Stimulated activated CD4-positive, alpha-beta T cell treated with anti-CD3 and anti-CD28 coated beads, Interleukin-12 subunit alpha, Interleukin-12 subunit beta, amount 100 ng/mL, for 4 hours (primary cell): ENCODE data around the gene ACOX3.

ENCODE experiments used
- DNase-seq: peaks from one replicate; pipeline ENCODE4 v3.0.0-alpha.2; 2020

ACOX3 gene

DNA sequence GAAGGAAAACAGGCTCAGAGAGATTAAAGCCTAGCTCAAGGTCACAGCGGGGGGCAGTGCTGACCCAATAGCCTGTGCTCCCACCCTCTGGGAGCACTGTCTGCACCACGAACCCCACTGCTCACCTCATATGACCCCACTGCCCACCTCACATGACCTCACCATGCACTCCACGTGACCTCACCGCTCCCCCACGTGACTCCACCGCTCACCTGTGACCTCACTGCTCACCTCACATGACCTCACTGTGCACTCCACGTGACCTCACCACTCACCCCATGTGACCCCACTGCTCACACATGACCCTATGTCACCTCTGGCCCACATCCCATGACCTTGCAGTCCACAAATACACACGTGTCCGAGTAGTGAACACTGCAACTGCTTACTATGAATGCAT is 55.4 kb downstream of the ACOX3 start:
- no peak for DNase-seq

DNA sequence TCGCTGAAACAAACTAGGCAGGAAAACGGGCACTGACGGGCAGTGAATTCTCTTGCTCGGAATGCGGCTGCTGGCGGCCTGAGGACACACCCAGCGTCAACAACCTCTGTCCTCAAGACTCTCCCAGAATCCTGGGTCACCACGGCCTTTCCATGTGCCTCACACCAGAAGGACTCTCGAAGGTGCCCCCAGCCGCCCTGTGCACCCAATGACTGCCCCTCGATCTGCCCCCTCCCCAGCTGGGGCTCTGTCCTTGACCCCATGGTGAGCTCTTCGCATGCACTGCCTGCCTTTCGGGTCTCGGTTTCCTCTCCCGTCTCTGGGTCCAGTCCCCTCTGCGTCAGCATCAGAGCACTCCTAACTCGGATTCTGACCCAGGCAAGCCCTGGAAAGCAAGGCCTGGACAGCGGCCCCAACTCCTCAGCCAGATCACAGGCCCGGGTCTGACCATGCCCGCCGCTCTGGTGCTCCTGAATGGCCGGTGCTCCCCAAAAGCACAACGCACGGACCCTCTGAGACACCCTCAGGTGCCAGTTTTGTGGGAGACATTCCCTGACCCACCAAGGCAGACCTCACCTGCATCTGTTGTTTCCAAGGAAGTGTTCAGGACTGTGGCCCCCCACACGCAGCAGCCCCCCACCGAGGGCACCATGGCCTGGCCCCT is 56.0 kb downstream of the ACOX3 start:
- DNase-seq: no peak

DNA sequence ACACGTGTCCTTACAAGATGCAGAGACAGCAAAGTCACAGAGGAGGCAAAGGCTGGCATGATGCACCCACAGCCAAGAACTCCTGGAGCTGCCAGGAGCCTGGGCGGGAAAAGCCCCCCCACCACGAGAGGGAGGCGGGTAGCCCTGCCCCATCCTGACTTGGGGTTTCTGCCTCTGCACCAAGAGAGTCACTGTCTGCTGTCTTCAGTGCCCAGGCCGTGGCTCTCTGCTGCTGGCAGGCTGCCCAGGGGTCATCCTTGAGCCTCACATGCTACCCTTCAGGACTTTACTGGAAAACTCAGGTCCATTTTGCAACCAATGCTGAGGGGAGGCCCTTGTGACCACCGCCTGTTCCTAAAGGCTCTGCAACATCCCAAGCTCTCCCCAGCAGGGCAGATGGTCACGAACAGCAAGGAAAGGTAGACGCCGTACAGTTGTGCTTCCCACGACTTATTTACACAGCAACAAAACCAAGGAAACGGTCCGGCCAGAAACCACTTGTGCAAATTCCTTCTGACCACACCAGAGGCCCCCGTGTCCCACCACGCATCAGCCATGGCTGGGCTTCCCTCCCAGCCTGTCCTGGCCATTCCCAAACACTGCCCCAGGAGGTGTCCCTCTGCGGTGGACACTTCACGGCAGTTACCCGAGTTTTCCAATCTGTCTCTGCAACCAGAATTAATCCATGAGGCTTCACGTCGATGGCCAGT is 56.9 kb downstream of the ACOX3 start:
- DNase-seq: no peak

DNA sequence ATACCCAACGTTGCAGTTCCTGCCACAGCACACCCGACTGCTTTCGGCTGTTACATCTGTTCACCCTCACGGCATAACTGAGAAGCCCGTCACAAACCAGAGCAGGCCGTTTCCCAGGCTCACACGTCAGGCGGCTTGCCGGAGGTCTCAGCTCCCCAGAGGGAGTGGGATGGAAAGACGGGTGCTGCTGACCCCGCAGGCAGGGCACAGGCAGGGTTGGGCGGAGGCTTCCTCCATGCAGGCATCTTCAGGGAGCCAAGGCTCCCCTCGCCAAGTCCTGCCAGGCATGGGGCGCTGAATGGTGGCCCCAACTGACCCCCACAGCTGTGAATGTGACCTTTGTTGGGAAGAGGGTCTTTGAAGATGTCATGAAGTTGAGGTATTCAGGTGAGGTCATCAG is 57.5 kb downstream of the ACOX3 start:
- no peak for DNase-seq

DNA sequence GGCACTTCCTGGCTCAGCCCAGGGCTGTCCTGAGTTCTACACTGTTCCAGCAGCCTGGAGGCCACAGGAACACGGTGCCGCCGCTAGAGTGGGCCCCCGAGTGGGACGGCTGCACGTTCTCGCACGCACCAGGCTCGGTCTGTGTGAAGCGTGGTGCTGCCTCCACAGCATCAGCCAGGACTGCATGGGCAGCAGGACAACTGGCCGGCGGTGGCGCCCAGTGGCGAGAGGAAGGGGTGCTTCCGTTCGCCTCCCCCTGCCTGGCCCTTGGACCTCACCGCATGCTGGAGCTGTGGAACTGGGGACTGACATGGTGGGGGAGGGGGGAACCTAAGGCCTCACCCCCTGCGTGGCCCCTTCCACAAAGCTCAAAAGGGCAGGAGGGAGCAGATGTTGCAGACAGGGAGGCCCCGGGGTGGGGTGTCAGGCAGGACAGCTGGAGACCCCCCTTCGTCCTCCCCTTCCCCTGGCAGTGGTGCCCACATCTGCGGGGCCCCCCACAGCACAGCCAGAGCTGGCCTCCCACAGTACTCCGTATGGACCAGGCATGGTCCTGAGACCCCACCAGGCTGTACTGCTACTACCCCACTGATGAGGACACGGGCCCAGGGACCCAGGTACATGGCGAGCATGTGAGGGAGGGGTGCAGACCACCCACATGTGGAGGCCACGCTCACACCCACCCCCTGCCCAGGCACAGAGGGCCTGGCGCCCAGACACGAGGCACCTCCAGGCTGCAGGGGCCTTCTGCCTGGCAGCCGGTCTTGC is 58.5 kb downstream of the ACOX3 start:
- DNase-seq: no peak

DNA sequence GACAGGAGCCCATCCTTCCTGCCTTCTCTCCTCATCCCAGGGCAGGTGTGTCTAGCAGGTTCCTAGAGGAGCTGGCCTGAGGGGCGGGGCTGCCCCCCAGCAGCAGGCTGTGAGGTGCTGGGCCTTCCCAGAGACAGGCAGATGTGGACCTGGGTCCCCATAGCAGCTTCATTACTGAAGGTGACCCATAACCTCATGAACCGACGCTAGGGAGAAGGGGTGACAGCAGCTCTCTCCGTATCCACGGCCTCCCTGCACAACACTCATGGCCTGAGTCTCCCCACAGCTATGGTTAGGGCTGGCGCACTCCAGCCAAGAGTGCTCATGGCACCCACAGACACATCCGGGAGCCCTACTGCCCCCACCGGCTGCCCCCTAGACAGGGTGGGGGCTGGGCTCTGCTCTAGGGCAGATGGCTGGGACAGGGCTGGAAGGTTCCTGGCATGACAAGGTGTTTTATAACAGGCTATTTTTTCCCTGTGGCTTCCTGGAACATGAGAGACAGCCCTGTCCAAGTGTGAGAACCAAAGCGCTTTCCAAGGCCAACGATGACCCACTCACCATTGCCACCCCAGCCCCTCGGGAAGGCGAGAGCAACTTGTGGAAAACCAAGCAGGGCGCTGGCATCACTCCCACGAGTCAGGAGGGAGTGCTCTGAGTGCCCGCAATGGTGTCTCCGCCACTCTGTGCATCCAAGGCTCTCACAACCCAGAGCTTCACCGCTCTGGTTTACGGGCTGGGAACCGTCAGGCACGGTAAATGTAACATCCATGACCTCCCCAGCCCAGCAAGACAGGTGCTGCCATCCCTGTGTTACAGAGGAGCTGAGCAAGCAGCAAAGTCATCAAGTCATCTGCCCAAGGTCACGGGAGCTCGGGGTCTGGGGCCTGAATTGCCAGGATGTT is 59.8 kb downstream of the ACOX3 start:
- no peak for DNase-seq

DNA sequence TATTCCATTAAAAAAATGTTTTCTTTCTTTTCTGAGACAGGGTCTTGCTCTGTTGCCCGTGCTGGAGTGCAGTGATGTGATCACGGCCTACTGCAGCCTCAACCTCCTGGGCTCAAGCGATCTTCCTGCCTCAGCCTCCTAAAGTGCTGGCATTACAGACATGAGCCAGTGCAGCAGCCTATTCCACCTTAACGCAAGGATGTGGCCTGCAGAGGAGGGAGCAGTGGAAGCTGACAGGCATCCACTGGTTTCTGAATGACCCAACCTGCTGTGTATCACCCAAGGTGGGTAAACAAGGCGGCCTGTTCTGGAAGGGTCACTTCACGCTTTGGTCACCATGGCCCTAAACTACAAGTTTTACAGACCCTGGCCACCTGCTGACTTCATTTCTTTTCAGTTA is 60.8 kb downstream of the ACOX3 start:
- no peak for DNase-seq

DNA sequence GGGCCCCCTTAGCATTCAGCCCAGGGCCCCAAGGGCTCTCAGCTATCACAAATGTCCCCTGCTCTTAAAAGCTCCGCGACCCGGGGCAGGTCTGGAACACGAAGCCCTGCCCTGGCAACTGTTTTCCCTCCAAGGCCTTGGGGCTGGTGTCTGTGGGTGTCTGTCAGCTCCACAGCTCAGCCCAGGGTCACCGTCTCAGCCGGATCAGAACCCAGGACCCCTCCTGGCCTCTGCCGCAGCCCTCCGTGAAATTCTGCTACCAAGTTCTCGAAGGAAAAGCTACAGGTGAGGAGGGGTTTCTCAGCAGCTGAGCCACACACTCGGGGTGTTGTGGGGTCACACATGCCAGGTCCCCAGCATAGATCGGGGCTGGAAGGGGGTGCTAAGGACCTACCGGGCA is 61.2 kb downstream of the ACOX3 start:
- DNase-seq: no peak

DNA sequence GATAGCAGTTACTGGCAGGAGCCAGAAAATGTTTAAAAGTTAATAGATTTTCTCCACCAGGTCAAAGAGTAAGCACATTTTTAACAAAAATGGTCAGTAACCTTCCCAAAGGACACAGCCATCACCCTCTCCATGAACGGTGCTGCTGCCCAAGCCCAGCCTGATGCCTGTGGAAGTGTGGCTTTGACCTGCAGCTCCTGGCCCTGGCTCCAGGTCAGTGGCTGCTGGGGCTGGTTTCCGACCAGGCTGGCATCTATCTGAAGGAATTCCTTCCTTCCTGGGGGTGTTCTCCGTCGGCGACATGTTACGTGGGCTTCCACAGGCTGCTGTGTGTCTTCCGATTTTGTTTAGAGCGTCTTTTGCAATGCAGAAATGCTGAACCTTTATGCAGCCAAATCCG is 61.7 kb downstream of the ACOX3 start:
- DNase-seq: no peak

DNA sequence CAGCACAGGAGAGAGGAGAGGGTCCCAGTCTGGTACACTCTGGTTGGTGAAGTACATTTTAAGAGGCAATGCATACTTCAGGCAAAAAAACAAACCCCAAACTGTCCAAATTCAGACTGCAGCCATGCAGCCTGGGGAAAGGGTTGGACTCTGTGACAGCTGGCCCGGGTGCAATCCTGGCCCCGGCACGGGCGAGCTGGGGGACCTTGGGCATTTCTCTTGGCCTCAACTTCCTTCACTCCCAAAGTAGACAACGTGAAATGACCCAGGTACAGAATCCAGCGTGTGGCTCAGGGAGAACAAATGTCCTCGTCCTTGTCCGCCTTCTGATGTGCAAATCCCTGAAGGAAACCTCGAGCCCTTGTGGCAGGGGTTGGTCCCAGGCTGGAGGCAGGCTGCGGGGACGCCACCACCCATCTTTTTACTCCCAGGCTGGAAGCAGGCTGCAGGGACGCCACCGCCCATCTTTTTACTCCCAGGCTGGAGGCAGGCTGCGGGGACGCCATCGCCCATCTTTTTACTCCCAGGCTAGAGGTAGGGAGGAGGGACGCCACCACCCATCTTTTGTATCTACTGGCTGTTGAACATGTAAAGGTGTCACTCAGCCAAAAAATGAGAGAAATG is 62.3 kb downstream of the ACOX3 start:
- no peak for DNase-seq

DNA sequence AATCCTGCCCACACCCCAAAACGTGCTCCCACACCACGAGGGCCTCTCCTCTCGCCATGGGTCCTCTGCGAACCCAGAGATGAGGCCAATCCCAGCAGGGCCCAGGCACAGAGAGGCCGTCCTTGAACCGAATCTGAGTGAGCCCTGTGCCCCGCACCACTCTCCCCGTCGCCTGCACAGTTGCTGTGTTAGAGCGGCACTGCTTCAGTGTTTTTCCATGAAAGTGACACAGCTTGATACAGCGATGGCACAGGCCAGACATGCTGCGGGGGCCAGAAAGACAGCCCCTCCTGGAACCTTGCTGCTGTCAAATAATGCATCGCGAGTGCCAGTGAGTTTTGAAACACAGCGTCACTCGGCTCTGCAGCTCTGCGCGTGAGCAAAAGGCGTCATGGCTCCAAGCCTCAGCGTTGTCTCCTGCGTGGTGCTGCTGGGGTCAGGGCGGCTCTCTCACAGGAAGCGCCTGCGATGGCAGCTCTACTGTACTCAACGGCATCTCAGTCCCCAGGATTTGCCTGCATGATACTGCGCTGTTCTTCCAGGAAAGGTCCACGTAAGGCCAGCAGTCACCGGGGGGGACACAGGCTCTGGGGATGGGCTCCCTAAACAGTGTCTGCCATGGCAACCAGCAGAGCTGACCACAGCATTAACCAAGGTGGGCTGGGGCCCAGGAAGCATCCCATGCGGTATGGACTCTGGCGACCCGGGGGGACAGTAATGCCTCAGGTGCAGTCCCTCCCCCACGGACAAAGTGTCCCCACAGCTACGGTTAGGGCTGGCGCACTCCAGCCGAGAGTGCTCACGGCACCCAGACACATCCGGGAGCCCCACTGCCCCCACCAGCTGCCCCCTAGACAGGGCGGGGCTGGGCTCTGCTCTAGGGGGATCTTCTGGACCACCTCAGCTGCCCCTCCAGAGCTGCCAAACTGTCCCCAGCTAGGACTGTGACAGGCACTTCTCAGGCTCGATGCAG is 63.1 kb downstream of the ACOX3 start:
- DNase-seq: no peak

DNA sequence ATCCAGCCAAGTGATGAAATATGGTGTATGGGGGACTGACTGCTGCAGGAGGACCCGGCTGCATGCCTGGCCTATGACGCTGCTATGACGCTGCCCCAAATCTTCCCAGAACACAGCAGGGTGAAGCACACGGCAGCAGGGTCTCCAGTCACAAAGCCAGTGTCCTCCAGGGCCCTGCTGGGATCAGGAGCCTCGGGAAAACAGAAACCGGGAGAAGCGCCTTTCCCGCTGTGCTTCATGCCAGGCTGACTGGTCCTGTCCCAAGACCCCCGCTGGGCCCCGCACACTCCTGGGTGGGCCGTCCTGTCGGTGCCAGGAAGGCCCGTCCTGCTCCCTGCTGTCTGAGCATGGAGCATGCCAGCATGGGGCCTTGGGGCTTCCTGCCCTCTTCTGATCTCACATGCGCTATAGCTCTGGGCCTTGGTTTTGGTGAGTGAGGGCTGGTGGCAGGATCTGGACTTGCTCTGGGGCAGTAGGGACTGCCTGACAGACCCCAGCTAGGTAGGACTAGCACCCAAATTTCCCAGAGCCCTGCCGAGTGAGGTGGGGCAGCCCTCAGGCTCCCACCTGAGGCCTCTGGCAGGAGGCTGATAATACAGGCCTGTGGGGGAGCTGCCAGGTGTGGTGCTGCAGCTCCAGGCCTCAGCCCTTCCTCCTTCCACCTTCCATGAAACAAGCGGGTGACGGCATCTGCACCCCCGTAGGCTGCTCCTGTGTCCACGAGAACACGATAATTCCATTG is 64.0 kb downstream of the ACOX3 start:
- DNase-seq: no peak

DNA sequence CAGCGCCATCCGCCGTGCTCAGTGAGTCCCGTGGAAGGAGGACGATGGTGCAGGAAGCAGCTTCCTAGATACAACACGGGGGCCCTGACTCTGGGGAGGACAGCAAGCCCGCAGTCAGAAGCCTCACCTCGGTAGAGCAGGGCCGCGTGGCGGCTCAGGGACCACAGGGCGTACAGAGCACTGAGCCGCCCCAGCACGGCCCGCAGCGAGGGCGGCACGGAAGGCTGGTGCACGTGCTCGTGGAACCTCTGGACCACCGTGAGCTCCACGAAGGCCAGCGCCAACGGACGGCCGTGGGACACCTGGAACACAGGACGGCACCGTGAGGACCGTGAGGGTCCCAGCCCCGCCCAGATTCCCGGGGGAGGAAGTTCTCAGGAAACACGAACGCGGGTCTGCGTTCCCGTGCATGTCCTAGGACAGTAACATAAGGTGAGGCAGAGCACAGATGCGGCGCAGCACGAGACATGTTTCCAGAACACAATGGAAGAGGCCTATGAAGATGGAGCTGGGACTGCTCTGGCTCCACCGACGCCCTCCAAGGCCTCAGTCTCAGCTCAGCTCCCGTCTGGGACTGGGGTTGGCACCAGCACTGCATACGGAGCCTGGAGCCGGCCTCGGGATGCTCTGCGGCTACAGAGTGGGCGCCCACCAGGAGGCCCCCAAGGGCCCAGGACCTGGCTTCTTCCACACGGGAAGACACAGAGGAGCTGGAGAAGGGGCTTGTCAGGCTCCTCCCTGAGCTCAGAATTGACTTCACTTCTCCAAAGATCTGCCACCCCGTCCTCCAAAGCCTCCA is 65.5 kb downstream of the ACOX3 start:
- DNase-seq: no peak

DNA sequence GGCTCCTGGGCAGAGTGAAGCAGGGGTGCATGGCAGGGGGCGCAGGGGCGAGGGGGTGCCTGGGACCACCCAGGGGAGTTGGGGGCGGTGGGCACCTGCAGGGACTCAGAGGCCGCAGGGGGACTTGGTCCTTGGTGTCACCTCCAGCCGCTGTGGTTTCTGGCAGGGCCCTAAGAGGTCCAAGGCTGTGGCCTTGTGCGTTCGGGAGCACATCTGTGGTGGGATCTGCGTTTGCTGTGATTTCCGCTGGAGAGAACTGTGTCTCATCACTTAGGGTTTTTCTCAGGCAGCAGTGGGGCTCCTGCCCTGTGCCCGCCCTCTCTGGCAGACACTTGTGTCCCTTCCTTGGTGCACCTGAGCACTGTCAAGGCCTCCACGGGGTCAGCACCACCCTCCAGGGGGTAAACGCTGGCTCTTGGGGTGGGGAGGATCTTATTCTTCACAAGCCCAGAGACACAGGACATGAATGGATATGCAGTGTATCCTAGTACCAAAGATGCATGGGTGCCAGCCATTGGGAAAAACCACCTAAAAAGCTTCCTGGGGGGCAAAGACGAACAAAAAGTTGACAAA is 66.5 kb downstream of the ACOX3 start:
- no peak for DNase-seq

DNA sequence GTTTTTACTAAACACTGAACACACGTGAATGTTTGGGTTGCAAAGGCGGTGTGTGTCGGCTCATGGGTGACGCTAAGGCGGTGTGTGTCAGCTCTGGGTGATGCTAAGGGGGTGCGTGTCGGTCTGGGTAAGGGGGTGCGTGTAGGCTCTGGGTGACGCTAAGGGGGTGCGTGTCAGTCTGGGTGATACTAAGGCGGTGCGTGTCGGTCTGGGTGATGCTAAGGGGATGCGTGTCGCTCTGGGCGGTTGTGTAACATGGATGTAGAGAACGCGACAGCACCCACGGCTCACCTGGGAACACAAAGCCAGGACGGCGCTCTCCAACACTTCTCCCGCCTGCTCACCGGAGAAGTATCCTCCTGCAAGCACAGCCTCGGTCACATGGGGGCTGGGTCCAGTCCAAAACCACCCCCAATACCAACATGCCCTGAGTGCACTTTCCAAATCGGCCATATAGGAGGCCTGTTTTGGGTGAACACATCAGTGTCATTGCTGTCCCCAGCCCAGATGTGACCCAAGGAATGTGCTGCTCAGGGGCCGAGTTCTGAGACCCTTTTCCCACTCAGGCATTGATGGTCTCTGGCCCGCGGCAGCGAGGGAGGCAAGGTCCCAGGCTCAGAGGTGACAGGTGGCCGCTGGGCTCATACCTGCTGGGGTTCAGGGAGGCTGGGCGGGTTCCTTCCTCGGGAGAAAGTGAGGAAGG is 67.1 kb downstream of the ACOX3 start:
- no peak for DNase-seq

DNA sequence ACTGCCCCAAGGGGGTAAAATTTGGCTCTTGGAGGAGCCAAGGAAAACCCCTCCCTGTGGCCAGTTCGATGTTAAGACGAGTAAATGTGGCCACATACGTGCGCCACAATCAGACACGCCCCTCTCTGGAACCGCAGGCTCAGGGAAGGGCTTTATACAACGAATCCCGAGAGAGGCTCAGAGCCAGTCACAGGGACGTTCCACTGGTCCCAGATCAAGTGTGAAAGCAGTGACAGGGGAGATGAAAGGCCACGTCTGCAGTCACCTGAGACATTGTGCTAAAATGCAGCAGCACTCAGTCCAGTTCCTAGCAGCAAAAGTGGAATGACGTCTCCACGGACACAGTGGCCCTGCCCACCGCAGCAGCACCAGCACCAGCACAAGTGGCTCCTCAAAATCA is 68.0 kb downstream of the ACOX3 start:
- no peak for DNase-seq

DNA sequence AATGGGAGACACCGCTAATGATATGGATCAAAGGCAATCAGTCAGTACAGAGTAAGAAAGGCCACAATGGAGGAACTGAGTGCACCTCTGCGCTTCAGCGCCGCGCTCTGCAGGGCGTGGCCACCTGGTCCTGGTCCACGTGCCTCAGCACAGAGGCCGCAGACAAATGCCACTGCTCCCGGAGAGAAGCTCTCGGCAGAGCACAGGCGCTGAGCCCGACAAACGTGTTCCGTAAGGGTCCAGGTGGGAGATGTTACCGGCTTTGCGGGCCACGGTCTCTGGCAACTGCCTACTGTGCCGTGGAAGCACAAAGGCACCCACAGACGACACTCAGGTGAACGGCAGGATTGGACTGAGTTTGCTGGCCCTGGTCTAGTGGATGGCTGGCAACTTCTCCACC is 68.9 kb downstream of the ACOX3 start:
- no peak for DNase-seq

DNA sequence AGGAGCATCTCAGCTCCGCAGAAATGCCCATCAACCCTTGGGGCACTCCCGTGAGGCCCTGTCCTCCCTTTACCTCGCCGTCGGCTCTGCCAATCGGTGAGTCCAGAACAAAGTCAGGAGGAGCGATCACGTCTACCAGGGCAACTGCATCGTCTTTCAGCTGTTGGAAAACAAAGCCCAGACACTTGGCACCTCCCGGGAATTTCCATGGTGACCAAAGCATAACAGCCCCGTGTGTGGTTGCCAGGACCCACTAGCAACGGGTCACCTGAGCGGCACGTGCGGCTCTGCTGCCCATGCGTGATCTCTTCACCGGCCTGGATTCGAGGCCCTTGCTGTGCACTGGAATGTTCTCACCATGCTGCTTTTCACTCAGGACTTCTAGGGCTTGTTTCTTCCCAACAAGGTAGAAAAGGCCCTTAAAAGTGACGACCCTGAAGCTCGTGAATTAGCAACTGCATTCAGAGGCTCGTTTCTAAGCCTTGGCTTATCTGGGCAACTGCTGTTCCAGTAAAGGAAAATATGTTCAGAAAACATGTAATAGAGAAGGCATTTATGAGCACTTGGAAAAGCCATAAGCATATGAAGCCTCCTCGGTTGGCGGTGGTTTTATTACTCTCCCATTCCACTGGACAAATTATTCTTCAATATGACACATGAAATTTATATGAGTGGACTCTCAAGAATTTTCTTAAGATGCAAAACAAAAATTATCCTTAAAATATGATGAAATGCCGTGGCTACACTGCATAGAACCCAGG is 69.5 kb downstream of the ACOX3 start:
- DNase-seq: no peak
